Endometrium (tissue), 2 donors: Measurements from ENCODE around the gene PCID2.
"Not testable (repeated sequence)": the region's sequence is repeated elsewhere in the genome, so short reads cannot be mapped to it uniquely, and the experiment has no call there.

ENCODE experiments used
- FAIRE-seq: peaks from 2 replicates; lab custom pipeline; 2012; peaks lifted over from hg19 to GRCh38; lab: Jason Lieb, UNC
- donor health status: control.
- donor health status: control.

Gene PCID2

GRCh38 chr13:113208421-113209335, at the start of gene PCID2:
PCID2 (minus strand) TSS chr13:113208669; CDS start chr13:113208634, 35 bp downstream.
- no peak for FAIRE-seq

GRCh38 chr13:113257908-113258307, 49.4 kb upstream of the PCID2 start:
- FAIRE-seq = not testable (repeated sequence)

DNA sequence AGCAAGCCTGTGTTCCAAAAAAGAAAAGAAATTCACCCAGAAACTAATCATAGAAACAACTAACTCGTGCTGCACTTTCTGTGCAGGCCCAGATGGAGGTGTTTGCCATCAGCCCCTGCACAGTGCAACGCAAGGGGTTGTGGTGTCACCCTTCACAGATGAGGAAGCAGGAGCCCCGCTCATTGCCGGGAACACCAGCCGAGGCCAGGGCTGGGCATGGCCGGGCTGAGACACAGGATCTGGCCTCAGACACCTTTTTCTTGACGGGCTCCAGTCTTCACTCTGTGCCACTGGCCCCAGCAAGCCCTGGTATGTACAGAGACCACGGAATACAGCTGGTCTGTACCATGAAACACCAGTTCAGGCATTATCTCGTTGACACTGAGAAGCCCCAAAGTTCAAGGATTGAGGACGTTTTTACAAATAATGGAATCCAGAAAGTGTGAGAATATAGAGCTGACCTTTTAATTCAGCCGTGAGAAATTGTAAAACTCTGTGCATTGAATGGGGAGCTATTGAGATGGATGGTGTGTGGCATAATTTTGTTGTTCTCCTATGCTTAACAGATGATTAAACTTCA, 44.1 kb upstream of the PCID2 start:
- no peak for FAIRE-seq

DNA sequence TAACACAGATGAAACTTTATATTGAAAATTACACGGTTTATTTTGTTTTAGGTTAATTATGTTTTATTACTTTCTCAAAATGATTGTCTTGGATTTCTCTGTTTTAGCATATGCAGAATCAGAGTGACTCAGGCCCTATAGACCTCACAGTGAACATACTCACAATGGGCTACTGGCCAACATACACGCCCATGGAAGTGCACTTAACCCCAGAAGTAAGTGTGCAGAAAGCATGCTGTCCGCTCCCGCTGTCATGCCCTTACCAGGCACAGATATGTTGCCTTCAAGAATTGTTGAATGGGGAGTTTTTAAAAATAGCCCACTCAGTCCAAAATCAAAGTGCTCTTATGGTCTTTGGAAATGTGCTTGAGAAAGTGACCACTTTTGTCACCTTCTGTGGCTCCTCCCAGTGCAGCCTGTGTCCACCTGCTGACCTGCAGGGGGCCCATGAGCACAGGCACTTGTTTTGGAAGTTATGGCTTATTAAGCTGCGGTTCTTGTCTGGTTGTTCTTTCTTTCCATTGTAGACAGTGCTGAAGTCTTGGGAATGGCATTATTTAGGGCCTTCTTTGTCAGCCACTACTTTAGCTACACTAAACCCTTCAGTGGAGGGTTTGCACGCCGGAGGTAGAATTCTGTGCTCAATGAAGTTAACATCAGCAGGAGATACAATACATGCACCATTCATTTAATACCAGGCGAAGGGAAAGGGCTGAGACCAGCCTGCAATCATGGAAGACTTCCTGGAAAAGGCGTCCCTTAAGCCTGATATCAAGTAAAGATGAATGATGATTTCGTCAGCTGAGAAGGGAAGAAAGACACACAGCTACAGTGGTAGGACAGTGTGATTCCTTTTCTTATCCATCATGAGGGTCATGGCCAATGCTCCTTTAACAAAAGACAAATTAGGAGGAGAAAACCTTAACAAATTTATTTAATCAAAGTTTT, 37.7 kb upstream of the PCID2 start:
- no peak for FAIRE-seq

DNA sequence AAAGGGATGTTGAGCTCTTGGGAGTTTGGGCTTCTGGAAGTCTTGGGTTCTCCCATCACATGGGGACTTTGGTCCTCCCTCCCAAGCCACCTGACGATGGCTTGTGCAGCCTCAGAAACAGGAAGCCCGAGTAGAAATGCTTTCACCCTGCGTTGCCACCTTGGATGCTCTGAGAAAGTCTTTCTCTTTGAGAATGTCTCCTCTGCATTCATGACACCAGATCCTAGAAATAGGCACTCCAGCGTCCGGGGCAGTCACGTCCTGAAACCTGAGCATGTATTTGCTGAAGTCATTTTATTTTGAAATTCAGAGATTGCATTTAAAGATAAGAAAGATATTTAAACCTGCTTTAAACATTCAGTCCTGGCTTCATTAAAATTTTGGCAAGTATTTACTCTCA, 35.4 kb upstream of the PCID2 start:
- FAIRE-seq = no peak

DNA sequence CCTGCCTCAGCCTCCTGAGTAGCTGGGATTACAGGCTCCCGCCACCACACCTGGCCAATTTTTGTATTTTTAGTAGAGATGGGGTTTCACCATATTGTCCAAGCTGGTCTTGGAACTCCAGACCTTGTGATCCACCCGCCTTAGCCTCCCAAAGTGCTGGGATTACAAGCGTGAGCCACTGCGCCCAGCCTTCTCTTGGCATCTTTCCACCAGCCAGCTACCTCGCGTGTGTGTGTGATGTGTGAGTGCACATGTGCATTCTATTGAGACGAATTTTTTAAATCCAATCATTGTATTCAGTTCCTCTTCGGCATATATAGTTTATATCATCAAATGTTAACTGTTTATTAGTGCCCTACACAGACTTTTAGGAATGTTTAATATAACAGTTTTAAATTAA, 33.2 kb upstream of the PCID2 start:
- FAIRE-seq = not testable (repeated sequence)

- no peak for FAIRE-seq
These were observed 31.5 kb upstream of the PCID2 start for GRCh38 chr13:113239986-113240385.

- FAIRE-seq = no peak
These were observed 30.9 kb upstream of the PCID2 start for GRCh38 chr13:113239357-113239756.

GRCh38 chr13:113238536-113238935, 30.1 kb upstream of the PCID2 start:
- FAIRE-seq = no peak

- no peak for FAIRE-seq
These were observed 24.6 kb upstream of the PCID2 start for GRCh38 chr13:113233101-113233500.

DNA sequence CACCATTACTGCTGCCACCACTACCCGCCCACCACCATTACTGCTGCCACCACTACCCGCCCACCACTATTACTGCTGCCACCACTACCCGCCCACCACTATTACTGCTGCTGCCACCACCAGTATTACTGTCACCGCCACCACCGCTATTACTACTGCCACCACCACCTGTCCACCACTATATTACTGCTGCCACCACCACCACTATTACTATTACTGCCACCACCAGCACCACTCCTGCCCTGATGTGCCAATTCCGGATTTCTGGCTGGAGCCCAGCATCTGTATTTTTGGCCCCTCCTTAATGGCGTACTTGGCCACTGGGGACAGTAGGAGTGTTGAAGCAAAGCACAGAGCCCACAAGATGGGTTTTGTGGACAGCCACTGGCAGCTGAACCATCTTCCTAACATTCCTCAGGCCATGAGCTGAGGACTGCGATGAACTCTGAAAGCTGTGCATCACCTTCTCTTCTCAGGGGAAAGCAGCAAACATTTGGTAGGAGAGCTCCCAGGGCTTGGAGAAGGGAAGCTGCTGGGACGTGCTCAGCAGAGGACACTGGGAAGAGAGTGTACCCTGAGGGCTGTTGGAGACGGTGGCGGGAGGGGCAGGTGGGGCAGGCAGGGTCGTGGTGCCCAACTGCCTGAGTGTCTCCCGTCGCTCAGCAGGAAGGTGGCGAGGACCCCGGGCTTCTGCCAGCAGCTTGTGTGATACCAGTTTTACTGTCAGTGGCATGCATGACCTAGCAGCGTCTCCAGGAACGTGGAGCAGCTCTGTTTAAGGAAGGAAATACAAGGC, 23.9 kb upstream of the PCID2 start:
- FAIRE-seq = no peak

GRCh38 chr13:113231306-113232207, 23.1 kb upstream of the PCID2 start:
- no peak for FAIRE-seq

- FAIRE-seq = no peak
These were observed 21.3 kb upstream of the PCID2 start for GRCh38 chr13:113229791-113230190.

GRCh38 chr13:113229161-113229560, 20.7 kb upstream of the PCID2 start:
- FAIRE-seq = no peak

- FAIRE-seq = no peak
These were observed 18.5 kb upstream of the PCID2 start for GRCh38 chr13:113226873-113227450.

- FAIRE-seq = no peak
These were observed 17.0 kb upstream of the PCID2 start for GRCh38 chr13:113225515-113225914.

DNA sequence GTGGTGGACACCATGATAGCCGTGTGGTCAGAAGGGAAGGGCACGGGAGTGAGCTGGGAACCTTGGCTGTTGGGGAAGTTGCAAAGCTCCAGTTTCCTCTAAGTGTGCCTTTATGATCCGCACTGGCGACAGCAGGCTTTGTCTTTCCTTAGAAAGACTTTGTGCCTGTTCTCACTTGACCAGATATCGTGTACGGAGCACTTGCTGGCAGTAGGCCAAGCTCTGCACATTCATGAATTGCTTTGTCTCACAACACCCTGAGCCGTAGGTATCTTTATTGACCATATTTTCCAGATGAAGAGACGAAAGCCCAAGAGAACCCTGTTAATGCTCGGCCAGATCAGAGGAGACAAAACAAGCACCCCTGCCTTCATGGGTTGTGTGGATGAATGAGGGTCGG, 16.0 kb upstream of the PCID2 start:
- FAIRE-seq = no peak

DNA sequence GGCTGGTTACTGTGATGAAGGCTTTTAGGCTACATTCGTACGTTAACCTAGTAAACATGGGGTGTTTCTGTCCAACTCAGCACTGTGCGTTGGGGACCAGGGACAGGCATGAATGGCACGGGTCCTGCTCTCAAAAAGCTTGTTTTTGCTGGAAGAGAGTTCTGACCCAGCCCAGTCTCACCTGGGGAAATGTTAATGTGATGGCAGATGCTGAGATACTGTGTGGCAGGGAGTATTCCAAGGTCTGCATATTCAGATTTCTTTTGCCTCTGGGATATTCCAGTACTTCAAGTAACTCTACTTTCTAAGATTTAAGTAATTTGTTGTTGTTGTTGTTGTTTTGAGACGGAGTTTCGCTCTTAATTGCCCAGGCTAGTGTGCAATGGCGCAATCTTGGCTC, 14.6 kb upstream of the PCID2 start:
- FAIRE-seq = no peak

DNA sequence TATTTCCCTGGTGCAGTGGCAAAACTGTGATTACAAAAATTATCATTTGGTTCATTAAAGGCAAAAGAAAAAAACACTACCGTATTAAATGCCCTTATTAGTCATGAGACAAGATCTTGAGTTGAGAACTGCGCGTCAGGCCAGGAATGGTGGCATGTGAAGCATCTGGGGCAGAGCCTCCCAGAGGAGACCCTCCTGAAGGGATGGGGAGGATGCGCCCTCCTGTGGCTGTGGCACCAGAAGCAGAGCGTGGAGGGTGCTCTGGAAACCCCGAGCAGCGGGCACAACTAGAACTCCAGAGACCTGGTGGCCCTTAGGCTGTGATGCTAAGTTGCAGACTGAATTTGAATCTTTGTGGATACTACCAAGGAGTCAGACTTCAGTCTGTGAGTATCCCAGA, 12.4 kb upstream of the PCID2 start:
- FAIRE-seq = no peak

GRCh38 chr13:113220141-113220598, 11.7 kb upstream of the PCID2 start:
- FAIRE-seq = no peak
